GM21825 (cell line): Measurements from ENCODE around the gene PLCB2.

Experiments
- ATAC-seq: cut with Tn5 transposase; IDR thresholded peaks from one replicate; pipeline ENCODE4 v1.9.1; 2021; ENCODE audit warnings: mild to moderate bottlenecking, moderate library complexity; ENCODE audit not compliant: unreplicated experiment

PLCB2 gene

GRCh38 chr15:40303576-40303975, 4.2 kb downstream of the PLCB2 start:
- ATAC-seq: no peak

- no peak for ATAC-seq
These were observed 4.8 kb downstream of the PLCB2 start for GRCh38 chr15:40302981-40303380.

GRCh38 chr15:40302288-40302886, 5.3 kb downstream of the PLCB2 start:
- ATAC-seq: no peak

- ATAC-seq: no peak
These were observed 6.1 kb downstream of the PLCB2 start for GRCh38 chr15:40301467-40302179.

- ATAC-seq: no peak
These were observed 7.0 kb downstream of the PLCB2 start for GRCh38 chr15:40300771-40301170.

GRCh38 chr15:40300367-40300766, 7.4 kb downstream of the PLCB2 start:
- ATAC-seq: no peak

GRCh38 chr15:40298216-40298935, 9.4 kb downstream of the PLCB2 start:
- no peak for ATAC-seq

GRCh38 chr15:40297356-40297755, 10.4 kb downstream of the PLCB2 start:
- ATAC-seq: no peak

- ATAC-seq: no peak
These were observed 11.0 kb downstream of the PLCB2 start for GRCh38 chr15:40296561-40297230.

GRCh38 chr15:40295877-40296560, 11.7 kb downstream of the PLCB2 start:
- no peak for ATAC-seq

GRCh38 chr15:40295297-40295696, 12.4 kb downstream of the PLCB2 start:
- ATAC-seq: no peak

GRCh38 chr15:40293905-40294895, 13.5 kb downstream of the PLCB2 start:
- ATAC-seq: no peak

- no peak for ATAC-seq
These were observed 14.7 kb downstream of the PLCB2 start for GRCh38 chr15:40293006-40293405.

GRCh38 chr15:40292246-40292645, 15.5 kb downstream of the PLCB2 start:
- ATAC-seq: no peak

- no peak for ATAC-seq
These were observed 16.7 kb downstream of the PLCB2 start for GRCh38 chr15:40290918-40291574.

- no peak for ATAC-seq
These were observed 17.2 kb downstream of the PLCB2 start for GRCh38 chr15:40290545-40290917.

GRCh38 chr15:40289140-40289775, 18.5 kb downstream of the PLCB2 start:
- ATAC-seq: no peak

- no peak for ATAC-seq
These were observed 19.8 kb downstream of the PLCB2 start for GRCh38 chr15:40287968-40288367.

GRCh38 chr15:40287505-40287904, 20.2 kb downstream of the PLCB2 start:
- ATAC-seq: no peak
